HG02759 (cell line): ENCODE measurements around the gene CCT8L2.
"Not testable (repeated sequence)": the region's sequence is repeated elsewhere in the genome, so short reads cannot be mapped to it uniquely, and the experiment has no call there.

Experiments used
- ATAC-seq: cut with Tn5 transposase; IDR thresholded peaks from one replicate; pipeline ENCODE4 v1.9.1; 2021; ENCODE audit warnings: mild to moderate bottlenecking, moderate library complexity; ENCODE audit not compliant: unreplicated experiment

CCT8L2 gene

DNA sequence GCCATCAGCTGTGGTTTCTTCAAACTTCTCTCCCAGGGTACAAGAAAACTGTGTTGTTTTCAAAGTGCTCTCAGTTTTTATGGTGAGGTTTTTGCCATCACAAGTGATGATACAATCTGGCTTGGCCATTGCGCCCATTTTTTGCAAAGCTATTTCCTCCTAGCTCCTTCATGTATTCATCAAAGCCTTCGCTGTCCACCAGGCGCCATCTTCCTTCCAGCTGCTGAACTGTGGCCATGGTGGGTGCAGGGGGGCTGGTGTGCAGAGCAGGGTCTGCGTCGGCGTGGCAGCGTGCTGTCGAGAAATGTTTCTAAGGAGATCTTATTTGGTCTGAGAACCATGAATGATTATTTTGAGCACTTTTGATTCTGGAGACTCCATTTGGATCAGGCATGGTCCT is 2.6 kb upstream of the CCT8L2 start:
- ATAC-seq = not testable (repeated sequence)

DNA sequence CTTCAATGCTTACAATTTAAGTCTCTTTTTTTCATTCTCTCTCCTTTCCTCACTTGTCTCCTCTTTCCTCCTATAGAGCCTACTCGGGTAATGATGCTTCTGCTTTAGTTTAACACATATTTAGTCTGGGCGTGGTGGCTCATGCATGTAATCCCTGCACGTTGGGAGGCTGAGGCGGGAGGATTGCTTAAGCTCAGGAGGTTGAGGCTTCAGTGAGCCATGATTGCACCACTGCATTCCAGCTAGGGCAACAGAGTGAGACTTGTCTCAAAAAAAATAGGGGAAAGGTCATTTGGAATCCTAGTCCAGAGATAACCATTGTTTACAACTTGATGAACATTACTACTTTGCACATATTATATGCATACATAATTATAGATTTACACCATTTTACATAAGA is 1.4 kb upstream of the CCT8L2 start:
- ATAC-seq = no peak

GRCh38 chr22:16592231-16592630 is 379 bp downstream of the CCT8L2 start:
- not testable (repeated sequence) for ATAC-seq

GRCh38 chr22:16591136-16591535 is 1.5 kb downstream of the CCT8L2 start:
- not testable (repeated sequence) for ATAC-seq

GRCh38 chr22:16586991-16587390 is 5.6 kb downstream of the CCT8L2 start:
- no peak for ATAC-seq

GRCh38 chr22:16586170-16586569 is 6.4 kb downstream of the CCT8L2 start:
- ATAC-seq = no peak

- not testable (repeated sequence) for ATAC-seq
Observed at GRCh38 chr22:16580872-16581271, 11.7 kb downstream of the CCT8L2 start.

- ATAC-seq = not testable (repeated sequence)
Observed at GRCh38 chr22:16569240-16569834, 23.3 kb downstream of the CCT8L2 start.

DNA sequence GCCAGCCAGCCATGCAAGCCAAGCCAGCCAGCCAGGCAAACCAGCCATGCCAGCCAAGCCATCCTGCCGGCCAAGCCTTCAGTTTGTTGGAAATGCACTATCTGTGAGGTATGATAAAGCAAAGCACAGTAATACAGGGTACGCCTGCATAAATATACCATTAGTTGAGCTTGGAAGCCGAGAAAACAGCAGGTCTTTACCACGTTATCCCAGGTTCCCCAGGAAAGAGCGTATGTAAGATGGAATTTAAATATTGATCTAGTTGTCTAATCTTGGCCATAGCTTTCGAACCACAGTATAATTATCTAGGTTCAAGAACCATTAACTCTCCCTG is 24.2 kb downstream of the CCT8L2 start:
- no peak for ATAC-seq

DNA sequence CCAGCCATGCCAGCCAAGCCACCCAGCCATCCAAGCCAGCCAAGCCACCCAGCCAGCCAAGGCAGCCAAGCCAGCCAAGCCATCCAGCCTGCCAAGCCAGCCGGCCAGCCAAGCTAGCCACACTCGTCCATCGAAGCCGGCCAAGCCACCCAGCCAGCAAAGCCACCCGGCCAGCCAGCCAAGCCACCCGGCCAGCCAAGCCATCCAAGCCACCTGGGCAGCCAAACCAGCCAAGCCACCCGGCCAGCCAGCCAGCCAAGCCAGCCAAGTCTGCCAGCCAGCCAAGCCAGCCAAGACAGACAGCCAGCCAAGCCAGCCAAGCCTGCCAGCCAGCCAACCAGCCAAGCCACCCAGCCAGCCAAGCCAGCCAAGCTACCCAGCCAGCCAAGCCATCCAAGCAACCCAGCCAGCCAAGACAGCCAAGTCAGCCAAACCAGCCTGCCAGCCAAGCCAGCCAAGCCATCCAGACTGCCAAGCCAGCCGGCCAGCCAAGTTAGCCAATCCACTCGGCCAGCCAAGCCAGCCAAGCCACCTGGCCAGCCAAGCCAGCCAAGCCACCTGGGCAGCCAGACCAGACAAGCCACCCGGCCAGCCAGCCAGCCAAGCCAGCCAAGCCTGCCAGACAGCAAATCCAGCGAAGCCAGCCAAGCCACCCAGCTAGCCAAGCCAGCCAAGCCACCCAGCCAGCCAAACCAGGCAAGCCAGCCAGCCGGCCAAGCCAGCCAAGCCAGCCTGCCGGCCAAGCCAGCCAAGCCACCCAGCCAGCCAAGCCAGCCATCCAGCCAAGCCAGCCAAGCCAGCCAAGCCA is 24.8 kb downstream of the CCT8L2 start:
- ATAC-seq = not testable (repeated sequence)

- ATAC-seq = not testable (repeated sequence)
Observed at GRCh38 chr22:16566421-16567151, 26.0 kb downstream of the CCT8L2 start.

DNA sequence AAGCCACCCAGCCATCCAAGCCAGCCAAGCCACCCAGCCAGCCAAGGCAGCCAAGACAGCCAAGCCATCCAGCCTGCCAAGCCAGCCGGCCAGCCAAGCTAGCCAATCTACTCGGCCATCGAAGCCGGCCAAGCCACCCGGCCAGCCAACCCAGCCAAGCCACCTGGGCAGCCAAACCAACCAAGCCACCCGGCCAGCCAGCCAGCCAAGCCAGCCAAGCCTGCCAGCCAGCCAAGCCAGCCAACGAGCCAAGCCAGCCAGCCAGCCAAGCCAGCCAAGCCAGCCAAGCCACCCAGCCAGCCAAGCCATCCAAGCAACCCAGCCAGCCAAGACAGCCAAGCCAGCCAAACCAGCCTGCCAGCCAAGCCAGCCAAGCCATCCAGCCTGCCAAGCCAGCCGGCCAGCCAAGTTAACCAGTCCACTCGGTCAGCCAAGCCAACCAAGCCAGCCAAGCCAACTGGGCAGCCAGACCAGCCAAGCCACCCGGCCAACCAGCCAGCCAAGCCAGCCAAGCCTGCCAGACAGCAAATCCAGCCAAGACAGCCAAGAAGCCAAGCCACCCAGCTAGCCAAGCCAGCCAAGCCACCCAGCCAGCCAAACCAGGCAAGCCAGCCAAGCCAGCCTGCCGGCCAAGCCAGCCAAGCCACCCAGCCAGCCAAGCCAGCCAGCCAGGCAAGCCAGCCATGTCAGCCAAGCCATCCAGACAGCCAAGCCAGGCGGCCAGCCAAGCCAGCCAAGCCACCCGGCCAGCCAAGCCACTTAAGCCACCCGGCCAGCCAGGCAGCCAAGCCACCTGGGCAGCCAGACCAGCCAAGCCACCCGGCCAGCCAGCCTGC is 26.8 kb downstream of the CCT8L2 start:
- not testable (repeated sequence) for ATAC-seq

DNA sequence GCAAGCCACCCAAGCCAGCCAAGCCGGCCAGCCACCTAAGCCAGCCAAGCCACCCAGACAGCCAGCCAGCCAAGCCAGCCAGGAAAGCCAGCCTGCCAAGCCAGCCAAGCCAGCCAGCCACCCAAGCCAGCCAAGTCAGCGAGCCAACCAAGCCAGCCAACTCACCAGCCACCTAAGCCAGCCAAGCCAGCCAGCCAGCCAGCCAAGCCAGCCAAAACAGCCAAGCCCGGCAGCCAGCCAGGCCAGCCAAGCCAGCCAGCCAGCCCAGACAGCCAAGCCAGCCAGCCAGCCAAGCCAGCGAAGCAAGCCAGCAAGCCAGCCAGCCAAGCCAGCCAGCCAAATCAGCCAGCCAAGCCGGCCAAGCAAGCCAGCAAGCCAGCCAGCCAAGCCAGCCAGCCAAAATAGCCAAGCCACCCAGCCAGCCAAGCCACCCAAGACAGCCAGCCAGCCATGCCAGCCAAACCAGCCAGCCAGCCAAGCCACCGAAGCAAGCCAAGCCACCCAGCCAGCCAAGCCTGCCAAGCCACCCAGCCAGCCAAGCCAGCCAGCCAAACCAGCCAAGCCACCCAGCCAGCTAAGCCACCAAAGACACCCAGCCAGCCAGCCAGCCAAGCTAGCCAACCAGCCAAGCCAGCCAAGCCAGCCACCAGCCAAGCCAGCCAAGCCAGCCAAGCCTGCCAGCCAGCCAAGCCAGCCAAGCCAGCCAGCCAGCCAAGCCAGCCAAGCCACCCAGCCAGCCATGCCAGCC is 27.6 kb downstream of the CCT8L2 start:
- ATAC-seq = not testable (repeated sequence)

DNA sequence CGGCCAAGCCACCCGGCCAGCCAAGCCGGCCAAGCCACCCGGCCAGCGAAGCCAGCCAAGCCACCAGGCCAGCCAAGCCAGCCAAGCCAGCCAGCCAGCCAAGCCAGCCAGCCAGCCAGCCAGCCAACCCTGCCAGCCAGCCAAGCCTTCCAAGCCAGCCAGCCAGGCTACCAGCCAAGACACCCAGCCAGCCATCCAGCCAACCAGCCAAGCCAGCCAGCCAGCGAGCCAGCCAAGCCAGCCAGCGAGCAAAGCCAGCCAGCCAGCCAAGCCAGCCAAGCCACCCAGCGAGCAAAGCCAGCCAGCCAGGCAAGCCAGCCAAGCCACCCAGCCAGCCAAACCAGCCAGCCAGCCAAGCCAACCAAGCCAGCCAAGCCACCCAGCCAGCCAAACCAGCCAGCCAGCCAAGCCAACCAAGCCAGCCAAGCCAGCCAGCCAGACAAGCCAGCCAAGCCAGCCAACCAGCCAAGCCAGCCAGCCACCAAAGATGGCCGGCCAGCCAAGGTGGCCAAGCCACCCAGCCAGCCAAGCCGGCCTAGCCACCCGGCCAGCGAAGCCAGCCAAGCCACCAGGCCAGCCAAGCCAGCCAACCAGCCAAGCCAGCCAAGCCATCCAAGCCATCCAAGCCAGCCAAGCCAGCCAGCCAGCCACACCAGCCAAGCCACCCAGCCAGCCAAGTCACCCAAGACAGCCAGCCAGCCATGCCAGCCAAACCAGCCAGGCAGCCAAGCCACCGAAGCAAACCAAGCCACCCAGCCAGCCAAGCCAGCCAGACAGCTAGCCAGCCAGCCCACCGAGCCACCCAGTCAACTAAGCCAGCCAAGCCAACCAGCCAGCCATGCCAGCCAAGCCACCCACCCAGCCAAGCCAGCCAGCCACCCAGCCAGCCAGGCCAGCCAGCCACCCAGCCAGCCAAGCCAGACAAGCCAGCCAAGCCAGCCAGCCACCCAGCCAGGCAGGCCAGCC is 28.8 kb downstream of the CCT8L2 start:
- ATAC-seq = no peak

- ATAC-seq = no peak
Observed at GRCh38 chr22:16562711-16563554, 29.7 kb downstream of the CCT8L2 start.

GRCh38 chr22:16561093-16561658 is 31.4 kb downstream of the CCT8L2 start:
- ATAC-seq = not testable (repeated sequence)

- not testable (repeated sequence) for ATAC-seq
Observed at GRCh38 chr22:16560651-16561050, 32.0 kb downstream of the CCT8L2 start.

DNA sequence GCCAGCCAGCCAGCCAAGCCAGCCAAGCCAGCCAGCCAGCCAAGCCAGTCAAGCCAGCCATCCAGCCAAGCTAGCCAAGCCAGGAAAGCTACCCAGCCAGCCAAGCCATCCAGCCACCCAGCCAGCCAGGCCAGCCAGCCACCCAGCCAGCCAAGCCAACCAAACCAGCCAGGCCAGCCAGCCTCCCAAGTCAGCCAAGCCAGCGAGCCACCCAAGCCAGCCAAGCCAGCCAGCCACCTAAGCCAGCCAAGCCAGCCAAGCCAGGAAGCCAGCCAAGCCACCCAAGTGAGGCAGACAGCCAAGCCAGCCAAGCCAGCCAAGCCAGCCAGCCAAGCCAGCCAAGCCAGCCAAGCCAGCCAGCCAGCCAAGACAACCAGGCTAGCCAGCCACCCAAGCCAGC is 32.6 kb downstream of the CCT8L2 start:
- not testable (repeated sequence) for ATAC-seq
